Activated CD8-positive, alpha-beta memory T cell treated with anti-CD3 and anti-CD28 coated beads for 1 hour (primary cell): ENCODE results near the gene PDE6B.
"Not testable (repeated sequence)": the region's sequence is repeated elsewhere in the genome, so short reads cannot be mapped to it uniquely, and the experiment has no call there.

ENCODE experiments used
- DNase-seq, 2 donors: peaks; one replicate each; pipeline ENCODE4 v3.0.0-alpha.2; 2020; ENCODE audit warnings: low read depth in 1 of 2; ENCODE audit errors: extremely low read depth in 1 of 2

Gene PDE6B

DNA sequence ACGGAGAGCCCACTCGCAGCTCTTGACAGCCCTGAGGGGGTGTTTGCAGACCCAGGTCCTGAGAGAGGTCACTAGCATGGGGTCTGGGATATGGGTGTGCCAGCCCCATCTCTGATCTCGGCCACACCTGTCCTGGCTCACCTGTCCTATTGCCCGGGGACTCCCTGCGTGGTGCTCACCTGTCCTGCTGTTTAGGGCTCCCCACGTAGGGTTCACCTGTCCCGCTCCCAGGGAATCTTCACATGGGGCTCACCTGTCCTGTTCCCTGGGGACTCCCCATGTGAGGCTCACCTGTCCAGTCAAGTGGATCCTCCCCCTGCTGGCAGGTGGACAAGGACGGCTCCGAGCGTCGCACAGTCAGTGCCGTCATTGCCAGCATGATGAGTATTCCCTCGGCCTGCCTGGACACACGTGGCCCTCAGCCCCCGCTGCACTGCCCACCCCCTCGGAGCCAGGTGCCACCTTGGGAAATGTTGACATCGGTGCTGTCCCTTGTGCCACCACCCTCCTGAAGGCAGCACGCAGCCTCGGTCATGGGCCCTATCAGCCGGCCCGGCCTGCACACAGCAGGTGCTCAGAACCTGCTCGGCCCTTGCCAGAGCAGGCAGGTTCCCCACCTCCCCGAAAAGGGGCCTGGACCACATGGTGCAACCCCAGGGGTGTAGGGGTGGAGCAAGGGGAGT, 57.3 kb downstream of the PDE6B start:
- no peak for DNase-seq

DNA sequence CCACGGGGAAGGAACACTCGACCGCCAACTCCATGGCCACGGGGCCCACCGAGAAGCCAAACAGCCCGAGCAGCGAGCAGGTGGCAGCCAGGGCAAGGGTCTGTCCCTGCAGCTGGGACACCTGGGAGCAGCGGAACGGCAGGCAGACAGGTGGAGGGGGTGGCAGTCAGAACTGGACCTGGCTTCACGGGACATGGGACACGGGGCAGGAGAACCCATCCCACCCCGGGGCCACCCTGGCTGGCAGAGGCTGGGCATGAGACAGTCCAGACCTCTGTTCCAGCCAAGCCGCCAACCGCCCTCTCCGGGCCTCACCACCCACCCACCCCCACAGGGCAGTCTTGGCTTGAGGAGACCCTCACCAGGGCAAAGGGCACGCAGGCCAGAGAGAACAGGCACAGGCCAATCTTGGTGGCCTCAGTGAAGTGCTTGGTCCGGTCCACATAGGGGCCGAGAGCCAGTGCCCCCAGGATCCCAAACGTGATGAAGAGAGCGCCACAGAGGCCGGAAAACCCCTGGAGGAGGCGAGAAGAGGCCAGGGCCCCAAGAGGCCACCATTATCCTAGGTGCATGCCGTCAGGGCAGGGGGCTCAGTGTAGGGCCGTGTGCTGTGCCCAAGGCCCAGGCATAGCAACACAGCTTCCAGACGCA, 58.0 kb downstream of the PDE6B start:
- no peak for DNase-seq

DNA sequence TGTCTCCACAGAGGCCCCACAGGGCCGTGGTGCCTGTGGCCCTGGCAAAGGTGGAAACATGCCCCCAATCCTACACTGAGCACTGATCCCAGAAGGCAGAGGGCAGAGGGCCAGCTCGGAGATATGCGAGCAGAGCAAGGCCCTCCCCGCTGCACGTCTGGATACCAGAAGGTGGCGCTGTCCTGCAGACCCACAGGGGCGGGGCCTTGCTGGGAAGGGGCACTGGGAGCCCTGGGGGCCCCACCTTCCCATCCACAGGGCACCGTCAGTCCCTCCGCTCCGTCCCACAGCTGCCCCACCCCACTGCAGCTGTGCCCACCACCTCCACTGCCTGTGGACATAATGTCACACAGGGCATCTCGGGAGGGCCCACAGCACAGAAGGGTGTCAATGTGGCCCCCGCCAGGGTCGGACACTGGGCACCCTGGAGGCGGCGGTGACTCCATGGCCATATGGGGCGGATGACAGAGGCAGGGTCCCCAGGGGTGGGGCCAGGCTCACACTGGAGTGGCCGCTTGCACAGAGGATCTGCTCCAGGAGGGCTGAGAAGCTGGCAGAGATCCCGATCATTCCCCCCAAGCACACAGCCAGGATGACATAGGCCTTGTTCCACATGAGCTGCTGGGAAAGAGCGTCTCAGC, 58.7 kb downstream of the PDE6B start:
- no peak for DNase-seq

DNA sequence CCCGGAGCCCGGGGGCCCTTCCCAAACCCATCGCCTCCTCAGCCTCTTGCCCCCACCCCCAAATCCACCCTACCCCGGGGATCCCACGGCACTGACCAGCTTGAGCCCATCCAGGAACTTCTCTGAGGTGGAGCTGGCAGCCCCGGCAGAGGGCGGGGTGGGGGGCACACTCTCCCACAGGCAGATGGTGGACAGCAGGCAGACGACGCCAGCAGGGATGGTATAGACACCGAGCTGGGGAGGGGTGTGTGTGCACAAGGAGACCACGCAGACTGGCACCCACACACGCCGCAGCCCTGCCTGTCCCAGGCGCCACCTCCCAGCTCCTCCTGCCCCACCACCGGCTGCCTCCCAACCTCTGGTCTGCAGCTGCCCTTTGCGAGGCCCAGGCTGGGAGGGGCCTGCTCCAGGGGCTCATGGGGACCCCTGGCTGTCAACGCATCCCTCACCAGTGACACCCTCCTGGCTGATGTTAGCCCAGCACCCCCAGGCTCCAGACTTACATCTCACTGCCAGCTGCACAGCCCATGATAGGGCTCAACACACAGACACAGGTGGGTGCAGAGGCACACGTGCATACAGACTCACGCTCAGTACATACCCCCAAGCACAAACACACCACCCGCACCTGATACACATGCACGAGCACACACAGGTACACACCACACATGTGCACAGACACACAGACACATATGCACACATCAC, 59.4 kb downstream of the PDE6B start:
- DNase-seq = no peak

DNA sequence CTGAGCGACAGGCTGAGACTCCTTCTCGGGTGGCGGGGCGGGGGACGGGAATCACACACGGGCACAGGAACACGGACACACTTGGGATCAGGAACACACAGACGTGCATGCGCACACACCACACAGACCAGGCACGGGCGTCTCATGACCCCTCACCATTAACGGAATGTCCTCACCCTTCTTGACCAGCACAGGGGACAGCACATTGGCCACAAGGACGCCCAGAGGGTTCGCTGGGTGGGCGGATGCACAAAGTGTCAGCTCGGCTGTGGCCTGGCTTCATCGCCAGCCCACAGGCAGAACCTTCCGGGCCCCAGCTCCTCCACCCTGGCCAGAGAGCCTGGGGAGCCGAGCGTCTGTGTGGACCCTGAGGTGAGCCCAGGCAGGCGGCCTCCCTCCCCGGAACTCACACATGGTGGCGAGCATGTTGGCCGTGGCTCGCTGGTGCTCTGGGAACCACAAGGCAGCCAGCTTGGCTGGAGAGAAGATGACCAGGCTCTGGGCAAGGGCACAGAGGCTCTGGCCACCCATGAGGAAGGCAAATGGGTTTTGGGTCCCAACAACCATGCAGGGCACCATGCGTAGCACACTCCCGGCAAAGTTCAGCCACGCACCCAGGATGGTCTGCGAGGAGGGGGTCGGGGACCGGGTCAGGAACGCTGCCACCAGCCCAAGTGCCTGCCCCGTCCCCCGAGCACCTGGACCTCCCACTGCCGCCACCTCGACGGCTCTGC, 60.5 kb downstream of the PDE6B start:
- no peak for DNase-seq

DNA sequence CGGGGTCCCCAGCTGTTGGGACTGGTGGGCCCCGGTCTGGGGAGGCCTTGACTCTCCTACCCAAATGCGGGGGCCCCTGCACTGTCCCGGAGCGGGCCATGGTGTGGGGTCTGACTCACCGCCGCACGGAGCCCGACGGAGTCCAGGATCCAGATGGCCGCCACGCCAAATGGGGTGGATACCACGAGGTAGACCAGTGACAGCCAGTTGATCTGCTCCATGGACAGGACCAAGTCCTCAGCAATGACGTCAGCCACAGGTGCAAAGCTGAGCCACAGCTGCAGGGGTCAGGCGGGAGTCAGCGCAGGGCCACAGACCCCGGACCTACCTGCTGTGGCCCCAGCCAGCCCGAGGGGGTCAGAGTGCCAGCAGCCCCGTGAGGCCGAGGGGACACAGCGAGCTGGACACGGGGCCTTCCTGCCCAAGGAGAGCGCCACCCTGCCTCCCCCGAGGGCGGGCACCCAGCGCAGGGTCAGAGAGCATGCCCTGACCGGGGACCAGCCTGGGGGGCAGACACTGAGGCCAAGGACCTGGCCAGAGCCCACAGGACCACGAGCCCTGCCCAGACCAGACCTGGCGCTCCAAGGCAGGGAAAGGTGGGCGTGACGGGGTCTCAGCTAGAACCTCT, 61.2 kb downstream of the PDE6B start:
- no peak for DNase-seq

DNA sequence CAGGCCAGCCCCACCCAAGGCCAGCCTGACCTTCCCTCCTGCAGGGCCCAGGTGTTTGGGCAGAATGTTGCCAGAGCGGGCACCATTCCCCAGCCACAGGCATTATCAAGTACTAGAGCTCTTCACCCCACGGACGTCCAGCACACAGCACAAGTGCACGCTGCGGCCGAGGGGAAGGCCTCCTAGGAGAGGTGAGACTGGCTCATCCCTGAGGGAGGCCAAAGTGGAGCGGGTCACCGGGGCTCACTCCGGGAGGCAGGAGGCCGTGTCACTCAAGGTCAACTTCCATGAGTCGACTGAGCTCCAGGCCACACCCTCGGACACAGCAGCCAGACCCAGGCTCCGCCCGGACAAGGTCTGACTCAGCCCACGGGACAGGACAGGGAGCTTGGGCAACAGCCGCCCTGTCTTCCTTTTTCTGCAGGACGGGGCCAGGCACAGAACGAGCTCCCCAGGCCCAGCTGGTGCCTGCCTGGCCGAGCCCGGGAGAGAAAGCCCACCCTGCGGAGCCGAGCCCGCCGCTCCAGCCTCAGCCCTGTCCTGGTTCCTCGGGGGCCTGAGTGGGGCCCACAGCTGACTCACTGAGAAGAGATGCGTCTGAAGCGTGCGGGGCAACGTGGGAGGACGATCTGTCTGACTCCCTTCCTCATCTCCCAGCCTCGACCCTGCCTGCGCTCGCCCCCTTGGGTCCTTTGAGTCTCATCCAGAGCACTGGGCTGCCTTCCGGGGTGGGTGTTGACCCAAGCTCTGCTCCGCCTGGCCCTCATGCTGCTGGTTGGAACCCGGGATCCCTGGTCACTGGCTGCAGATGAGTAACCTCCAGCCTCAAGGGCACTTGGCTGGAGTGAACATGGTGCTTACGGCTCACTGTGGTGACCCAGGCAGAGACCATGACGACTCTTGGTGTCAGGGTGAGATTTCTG, 61.9 kb downstream of the PDE6B start:
- no peak for DNase-seq

DNA sequence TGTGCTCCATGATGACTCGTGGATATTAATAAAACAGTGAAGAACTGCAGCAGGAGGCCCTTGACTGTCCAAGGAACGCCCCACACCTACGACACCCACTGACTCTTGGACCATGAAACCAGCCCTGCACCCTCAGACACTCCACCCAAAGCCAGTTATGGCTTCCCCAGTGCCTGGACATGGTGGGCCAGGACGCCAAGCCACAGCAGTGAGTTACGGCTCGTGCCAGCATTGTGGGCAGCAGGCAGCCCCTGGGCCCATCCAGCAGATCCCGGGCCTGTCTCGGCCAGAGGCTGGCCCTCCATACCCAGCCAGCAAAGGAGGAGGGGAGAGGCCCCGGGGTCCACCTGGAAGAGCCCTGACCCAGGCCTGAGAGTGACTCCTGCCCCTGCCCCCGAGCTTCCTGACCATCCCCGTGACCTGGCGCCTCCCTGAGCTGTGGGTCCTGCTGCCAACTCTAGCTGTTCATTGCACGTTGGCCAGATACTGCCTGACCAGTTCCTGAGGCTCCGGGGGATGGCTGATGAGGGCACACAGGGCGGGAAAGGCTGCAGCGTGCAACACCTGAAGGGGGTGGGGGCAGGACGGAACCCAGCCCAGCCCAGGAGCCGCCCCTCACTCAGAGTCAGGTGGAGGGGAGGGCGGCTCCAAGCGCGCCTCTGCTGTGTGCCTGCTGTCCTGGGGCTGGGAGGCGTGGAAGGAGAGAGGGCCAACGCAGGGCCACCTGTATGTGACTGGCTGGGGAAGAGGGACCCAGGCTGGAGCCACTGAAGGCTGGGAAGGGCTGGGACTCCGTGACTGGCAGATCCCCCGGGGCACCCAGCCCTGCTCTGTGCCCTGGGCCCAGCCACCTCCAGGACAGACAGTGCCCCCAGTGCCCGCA, 62.8 kb downstream of the PDE6B start:
- no peak for DNase-seq

DNA sequence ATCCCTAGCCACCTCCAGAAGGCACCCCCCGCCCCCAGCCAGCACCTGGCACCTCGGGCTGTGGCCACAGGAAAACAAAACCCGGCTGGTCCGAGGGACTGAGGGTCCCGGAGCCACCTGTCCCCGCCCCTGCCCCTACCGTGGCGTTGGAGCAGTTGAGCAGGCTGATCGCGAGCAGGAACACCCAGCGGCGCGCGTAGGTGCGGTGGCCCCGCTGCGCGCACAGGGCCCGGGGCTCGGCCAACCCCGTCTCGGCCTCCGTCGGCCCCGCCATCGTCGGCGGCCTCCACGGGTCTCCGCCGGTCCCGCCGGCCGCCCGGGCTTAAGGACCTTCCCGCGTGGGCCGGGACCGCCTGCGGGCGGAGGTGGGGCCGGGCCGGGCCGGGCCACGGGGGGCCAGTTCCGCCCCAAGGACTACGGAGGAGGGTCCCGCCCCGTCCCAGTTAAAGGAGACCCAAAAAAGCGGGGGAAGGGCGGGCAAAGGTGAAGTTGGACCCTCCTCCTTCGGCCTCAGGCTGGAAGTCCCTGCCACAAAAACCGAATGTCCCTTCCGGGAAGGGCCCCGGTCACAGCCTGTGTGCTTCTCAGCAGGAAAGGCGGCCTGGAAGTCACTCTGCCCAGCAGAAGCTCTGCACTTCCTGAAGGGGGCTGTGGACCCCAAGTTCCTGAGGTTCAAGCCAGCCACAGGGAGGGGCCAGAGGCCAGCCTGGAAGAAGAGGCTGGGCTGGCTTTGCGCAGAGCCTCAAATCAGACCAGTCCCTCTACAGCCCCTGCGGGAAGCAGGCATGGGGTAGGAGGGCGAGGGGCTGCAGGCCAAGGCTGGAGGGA, 63.7 kb downstream of the PDE6B start, which contains the start of gene SLC49A3:
TSS of gene SLC49A3 (minus strand) at position 298 of the 828 bp plus-strand sequence. CDS start at position 274, 24 bp downstream.
- DNase-seq = no peak

DNA sequence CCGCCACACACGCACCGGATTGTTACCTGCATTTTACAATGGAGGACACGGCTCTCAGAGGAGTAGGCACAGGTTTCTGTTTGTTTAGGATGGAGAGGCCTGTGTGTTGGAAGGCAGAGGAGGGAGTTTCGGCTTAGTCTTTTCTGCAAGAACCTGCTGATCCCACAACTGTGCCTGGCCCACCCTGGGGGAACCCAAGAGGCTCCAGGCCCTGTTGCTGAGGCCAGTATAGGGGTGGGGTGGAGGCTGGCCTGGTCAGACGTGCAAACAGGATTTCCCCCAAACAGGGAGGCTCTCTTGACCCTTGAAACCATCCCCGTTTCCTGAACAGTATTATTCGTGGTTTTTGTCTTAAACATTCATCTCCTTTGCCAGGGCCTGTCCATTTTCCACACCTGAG, 64.3 kb downstream of the PDE6B start:
- DNase-seq = no peak

DNA sequence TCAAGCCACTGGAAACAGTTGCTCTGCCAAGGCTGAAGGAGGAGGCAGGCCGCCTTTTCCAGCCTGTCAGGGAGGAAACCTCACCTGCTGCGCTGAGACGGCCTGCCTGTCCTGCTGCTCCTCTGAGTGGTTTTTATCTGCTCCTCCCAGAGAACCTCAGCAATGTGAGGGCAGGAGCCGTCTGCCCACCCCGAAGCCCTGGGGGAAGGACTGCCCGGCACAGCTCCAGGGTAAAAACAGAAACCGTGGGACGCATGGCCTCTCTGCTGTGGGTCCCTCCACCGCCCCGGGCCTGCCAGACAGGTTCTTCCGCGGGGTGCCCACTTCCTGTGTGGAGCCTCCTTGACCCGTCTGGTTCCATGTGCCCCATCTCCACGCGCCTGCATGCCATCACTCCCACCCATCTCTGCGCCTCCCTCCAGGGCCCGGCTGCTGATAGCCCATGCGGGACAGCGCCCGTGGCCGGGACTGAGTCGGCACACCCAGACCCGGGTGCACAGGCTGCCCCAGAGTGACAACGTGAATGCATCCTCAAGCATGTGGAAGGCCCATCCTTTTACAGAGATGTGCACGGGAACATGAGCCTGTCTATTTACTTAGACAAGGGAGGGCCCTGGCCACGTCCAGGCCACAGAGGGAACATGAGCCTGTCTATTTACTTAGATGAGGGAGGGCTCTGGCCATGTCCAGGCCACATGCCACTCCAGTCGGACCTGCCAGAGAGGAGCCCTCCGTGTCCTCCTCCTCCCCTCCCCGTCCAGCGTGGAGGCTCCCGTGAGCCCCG, 67.6 kb downstream of the PDE6B start:
- DNase-seq = no peak

DNA sequence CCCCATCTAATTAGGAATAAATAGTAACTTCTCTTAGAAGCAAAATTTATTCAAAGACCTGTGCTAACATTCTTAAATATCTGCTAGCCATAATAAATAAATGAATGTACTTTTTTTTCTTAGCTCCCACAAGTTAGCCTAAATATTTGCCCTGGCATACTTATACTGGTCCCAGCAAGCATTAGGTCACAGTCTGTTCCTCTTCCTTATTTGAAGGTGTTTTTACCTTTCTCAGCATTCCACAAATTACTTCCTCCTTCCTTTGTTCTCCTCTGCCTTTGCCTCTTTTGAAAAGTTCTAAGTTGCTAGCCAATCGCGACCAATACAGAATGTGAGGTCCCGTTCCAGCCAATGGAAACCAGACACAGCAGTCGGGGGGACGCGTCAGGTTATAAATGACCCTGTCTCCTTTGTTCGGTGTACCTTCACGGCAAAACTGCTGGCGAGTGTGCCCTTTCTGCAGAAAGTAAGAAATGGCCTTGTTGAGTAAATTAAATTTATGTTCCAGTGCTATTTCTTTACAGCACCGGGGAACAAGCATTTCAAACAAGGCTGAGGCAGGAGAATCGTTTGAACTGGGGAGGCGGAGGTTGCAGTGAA, 69.1 kb downstream of the PDE6B start:
- DNase-seq = not testable (repeated sequence)

DNA sequence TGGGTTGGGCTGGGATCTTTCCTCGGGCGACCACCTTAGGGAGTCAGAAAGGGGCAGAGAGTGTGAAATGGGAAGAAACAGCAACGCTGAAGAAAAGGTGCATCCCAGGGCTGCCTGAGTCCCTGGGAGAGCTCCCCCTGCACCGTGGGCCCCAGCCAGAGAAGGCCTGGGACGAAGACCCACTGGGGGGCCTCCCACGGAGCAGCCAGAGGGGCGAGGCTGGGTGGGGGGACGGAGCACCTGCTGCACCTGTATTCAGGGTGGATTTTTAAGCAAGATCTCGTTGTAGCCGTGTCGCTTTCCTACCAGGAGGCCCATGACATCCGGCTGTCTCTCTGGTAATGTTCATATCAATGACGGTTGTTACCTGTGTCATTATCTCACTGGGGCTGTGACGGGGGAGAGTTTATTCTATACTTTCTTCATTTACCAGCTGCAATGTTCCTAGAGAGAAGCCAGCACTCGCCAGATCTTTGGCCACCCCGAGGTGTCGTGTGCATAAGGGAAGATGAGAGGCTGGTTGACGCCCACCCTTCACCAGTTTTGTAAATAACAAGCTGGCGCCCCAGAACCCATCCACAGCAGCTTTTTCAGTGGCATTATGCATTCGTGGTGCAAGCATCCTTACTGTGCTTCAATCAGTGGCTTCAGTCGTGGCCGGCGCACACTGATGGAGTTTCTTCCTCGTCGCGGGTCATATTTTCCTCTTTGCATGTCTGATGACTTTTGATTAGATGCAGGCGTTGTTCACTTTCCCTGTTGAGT, 74.6 kb downstream of the PDE6B start:
- no peak for DNase-seq

DNA sequence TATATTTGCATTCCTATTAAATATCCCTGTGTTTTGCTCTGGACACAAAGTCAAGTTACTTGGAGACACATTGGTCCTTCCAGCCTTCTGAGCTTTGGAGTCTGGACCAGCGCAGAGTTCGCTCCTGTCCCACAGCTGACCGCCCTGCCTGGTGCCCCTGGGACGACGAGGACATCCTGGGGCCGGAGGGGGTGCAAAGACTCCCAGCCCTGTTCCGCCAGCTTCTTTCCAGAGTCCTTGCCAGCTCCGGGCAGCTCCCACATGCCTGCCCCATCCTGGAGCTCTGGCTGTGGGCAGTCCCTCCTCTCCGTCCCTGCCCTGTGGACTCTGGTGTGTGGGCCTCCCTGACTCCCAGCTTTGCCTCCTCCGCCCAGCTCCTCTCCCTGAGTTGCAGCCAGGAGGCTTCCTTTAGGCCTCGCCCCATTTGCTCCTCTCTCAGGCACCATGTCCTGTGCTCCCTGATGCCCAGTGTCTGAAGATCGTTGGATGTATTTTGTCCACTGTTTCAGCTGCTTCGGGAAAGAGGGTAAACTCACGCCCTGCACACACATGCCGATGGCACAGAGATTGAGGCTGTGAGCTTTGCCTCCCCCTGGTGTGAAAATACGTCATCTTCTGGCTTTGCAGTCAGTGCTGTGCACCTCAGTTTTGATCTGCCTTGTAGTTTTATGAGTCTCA, 75.4 kb downstream of the PDE6B start:
- no peak for DNase-seq

DNA sequence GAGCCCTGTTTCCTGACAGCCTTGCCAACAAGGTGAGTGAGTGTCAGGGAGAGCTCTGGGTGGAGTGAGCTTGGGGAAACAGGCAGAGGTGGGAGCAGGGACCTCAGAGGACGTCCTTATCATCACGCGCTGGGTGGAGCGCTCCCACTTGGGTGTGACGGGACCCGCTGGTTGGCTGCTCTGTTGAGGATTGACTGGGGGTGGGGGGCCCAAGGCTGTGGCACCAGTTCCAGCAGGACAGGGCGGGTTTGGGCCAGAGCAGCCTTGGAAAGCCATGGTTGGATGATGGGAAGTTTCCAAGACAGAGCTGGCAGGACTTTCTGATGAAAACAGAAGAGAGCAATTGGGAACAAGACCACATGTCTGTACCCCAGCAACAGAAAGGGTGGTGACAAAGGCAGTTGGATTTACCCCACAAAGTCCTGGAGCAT, 77.3 kb downstream of the PDE6B start:
- DNase-seq = no peak
